Panc1 (cell line): Measurements from ENCODE around the gene GLCCI1. TPM values are rescaled to one million over a fixed set of nuclear protein-coding genes. Genes with fewer than 3 reads are reported as not detected.

Experiments
- ATAC-seq: fragments of 200-7000 bp; cut with Tn5 transposase; 2 replicates; pipeline ENCODE4 v1.9.1; 2020; ENCODE audit warnings: mild to moderate bottlenecking, moderate library complexity
- BruUV-seq: library from RNA; stranded (reverse); fragments of 400-500 nt; replicated peaks from 2 replicates; lab custom pipeline; 2021; lab: Mats Ljungman, UMichigan
- CTCF ChIA-PET: fragments of 300-600 bp; sonication (Branson Sonifier 250); formaldehyde crosslinking; loops from one replicate; lab custom pipeline; 2022; ENCODE audit warnings: antibody characterized with exemption; lab: Charles Lee
- POLR2A ChIA-PET: fragments of 300-600 bp; sonication (Branson Sonifier 250); formaldehyde crosslinking; loops from one replicate; lab custom pipeline; 2022; ENCODE audit warnings: antibody characterized with exemption; lab: Charles Lee
- DNase-seq: peaks from one replicate; pipeline ENCODE4 v3.0.0-alpha.2; 2010; ENCODE audit warnings: low read depth, low spot score
- H3K27ac ChIP-seq: 2 replicates; pipeline ENCODE4 v1.5.1; 2011; ENCODE audit warnings: mild to moderate bottlenecking, low read length, inconsistent platforms
- H3K27me3 ChIP-seq: fragments of 200-500 bp; sonication (Bioruptor generic); 2 replicates; pipeline ENCODE4 v1.6.0; 2014; ENCODE audit warnings: low read length, inconsistent platforms; ENCODE audit not compliant: control insufficient read depth, insufficient read depth
- H3K36me3 ChIP-seq: fragments of 200-500 bp; sonication (Bioruptor generic); 2 replicates; pipeline ENCODE4 v1.5.1; 2014; ENCODE audit warnings: inconsistent platforms, mild to moderate bottlenecking, low read length, moderate library complexity; ENCODE audit not compliant: control insufficient read depth, insufficient read depth
- H3K4me1 ChIP-seq: 2 replicates; pipeline ENCODE4 v1.5.1; 2011; ENCODE audit warnings: inconsistent platforms, mild to moderate bottlenecking, low read length, moderate library complexity; ENCODE audit not compliant: control insufficient read depth, insufficient read depth
- H3K4me3 ChIP-seq, 2 experiments: 2 replicates each; pipeline ENCODE4 v1.5.1; 2011 to 2012; ENCODE audit warnings: low read depth in 2 of 2, low read length in 2 of 2, mild to moderate bottlenecking in 2 of 2, inconsistent platforms in 1 of 2, moderate library complexity in 1 of 2
- H3K9me3 ChIP-seq: fragments of 200-500 bp; sonication (Bioruptor generic); 2 replicates; pipeline ENCODE4 v1.5.1; 2014; ENCODE audit warnings: low read depth, mild to moderate bottlenecking, inconsistent platforms, low read length, moderate library complexity; ENCODE audit not compliant: control insufficient read depth, insufficient read depth
- POLR2AphosphoS5 ChIP-seq: IDR thresholded peaks from 2 replicates; pipeline ENCODE4 v1.6.1; 2012; ENCODE audit warnings: mild to moderate bottlenecking, low read depth, low read length, moderate library complexity
- REST ChIP-seq, 2 experiments: IDR thresholded peaks; 2 replicates each; pipeline ENCODE4 v1.6.1; 2011 to 2012; ENCODE audit warnings: low read depth in 2 of 2, control low read depth in 1 of 2, low read length in 1 of 2, mild to moderate bottlenecking in 1 of 2, moderate library complexity in 1 of 2; ENCODE audit not compliant: insufficient read depth in 1 of 2
- SIN3A ChIP-seq: IDR thresholded peaks from 2 replicates; pipeline ENCODE4 v1.6.1; 2012; ENCODE audit warnings: low read depth, mild to moderate bottlenecking, low read length, moderate library complexity, borderline replicate concordance; ENCODE audit not compliant: insufficient read depth
- TCF7L2 ChIP-seq: IDR thresholded peaks from 2 replicates; pipeline ENCODE4 v1.6.1; 2011; ENCODE audit warnings: mild to moderate bottlenecking, low read depth, low read length, inconsistent platforms
- in situ Hi-C: cut with HindIII; loops from 2 replicates; pipeline ENCODE4 v1.10.0; 2016; ENCODE audit warnings: low sequenced_read_pairs, low pct_unique_long_range_greater_than_20kb
- intact Hi-C: fragments of 100-400 bp; cut with micrococcal nuclease; formaldehyde crosslinking; loops from one replicate; pipeline ENCODE4 v1.10.0; 2022; ENCODE audit not compliant: unreplicated experiment
- total RNA-seq: library from RNA; stranded (reverse); gene quantifications from one replicate; pipeline ENCODE4 v1.2.1, GENCODE V29; 2021; ENCODE audit not compliant: unreplicated experiment
- TF ChIP-seq, protein P1 (sequence below): fragments of 450-650 bp; IDR thresholded peaks from 2 replicates; pipeline ENCODE4 v1.5.1; 2017; ENCODE audit warnings: mild to moderate bottlenecking

GLCCI1 gene
- total RNA-seq, 1 experiment from 2014 or later = 36.4 TPM

DNA sequence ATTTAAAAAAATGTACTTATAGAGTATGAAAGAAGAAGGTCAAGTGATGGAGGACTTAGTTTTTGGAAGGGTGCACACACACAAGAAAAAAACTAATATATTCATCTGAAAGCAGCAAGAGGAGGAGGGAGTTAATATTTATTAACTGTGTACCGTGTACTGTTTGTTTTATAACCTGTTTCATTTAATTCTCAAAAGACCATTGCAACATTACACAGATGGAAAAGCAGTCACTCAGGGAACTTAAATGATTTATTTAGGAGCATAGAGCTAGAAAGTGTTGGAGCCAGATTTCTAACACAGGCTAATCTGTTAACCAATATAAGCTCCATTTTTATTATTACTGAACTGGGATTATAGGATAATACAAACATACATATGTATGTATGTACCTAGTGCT is 36.7 kb downstream of the GLCCI1 start:
- in situ Hi-C loops (no loop called here), intact Hi-C loops (no loop called here)
- H3K4me3 ChIP-seq = no peak overlapping the region
- POLR2A ChIA-PET = interaction anchor here (0.7 kb wide), 1 partner anchor 286 kb away, joined by 3 read pairs; no protein-coding TSS in a partner anchor
- BruUV-seq = no TSS peak
- ATAC-seq (no peak), DNase-seq (no peak)
- peaks cover 5% of the 10 kb centered on the region; the same call in 1 of the 2 replicates for H3K36me3 ChIP-seq
- peaks cover 2% of the 10 kb centered on the region; the same call in 1 of the 2 replicates for H3K9me3 ChIP-seq
- H3K27me3 ChIP-seq = no peaks in the 10 kb centered on the region
- CTCF ChIA-PET = no interaction called here
- no peak overlapping the region for H3K27ac ChIP-seq
- no peaks in the 10 kb centered on the region for H3K4me1 ChIP-seq
- TF ChIP-seq SIN3A (no peak), POLR2AphosphoS5 (no peak), TCF7L2 (no peak), REST (IDR thresholded peaks at IDR 0.05; ENCODE audit: insufficient read depth in 1 of 2, low read depth in 2 of 2, low read length in 1 of 2) (no peak)
- TF ChIP-seq, protein P1, sequence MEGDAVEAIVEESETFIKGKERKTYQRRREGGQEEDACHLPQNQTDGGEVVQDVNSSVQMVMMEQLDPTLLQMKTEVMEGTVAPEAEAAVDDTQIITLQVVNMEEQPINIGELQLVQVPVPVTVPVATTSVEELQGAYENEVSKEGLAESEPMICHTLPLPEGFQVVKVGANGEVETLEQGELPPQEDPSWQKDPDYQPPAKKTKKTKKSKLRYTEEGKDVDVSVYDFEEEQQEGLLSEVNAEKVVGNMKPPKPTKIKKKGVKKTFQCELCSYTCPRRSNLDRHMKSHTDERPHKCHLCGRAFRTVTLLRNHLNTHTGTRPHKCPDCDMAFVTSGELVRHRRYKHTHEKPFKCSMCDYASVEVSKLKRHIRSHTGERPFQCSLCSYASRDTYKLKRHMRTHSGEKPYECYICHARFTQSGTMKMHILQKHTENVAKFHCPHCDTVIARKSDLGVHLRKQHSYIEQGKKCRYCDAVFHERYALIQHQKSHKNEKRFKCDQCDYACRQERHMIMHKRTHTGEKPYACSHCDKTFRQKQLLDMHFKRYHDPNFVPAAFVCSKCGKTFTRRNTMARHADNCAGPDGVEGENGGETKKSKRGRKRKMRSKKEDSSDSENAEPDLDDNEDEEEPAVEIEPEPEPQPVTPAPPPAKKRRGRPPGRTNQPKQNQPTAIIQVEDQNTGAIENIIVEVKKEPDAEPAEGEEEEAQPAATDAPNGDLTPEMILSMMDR = no peak

GRCh38 chr7:8014399-8014798 is 45.8 kb downstream of the GLCCI1 start:
- POLR2A ChIA-PET = no interaction called here
- ATAC-seq = no peak

More at GRCh38 chr7:8014399-8014798, 45.8 kb downstream of the GLCCI1 start:
- in situ Hi-C loops = no loop called here
- Histone ChIP-seq H3K4me1 (no peaks in the 10 kb centered on the region), H3K27me3 (no peaks in the 10 kb centered on the region), H3K27ac (no peak overlapping the region), H3K4me3 (no peak overlapping the region), H3K9me3 (no peaks in the 10 kb centered on the region), H3K36me3 (no peaks in the 10 kb centered on the region)
- DNase-seq = no peak
- no peak for TF ChIP-seq REST (IDR thresholded peaks at IDR 0.05; ENCODE audit: insufficient read depth in 1 of 2, low read depth in 2 of 2, low read length in 1 of 2)
- no peak for TF ChIP-seq SIN3A
- TF ChIP-seq TCF7L2 = no peak
- TF ChIP-seq, protein P1 = no peak
- no peak for TF ChIP-seq POLR2AphosphoS5
- intact Hi-C loops = no loop called here
- CTCF ChIA-PET = no interaction called here
- no TSS peak for BruUV-seq
